ENCODE measurements around the gene CEP55.

- TF ChIP-seq EZH2 (IDR thresholded peaks at IDR 0.05; ENCODE audit: insufficient read depth, poor library complexity, severe bottlenecking) = no peak
- no peak for TF ChIP-seq EZH2phosphoT487 (IDR thresholded peaks at IDR 0.05; ENCODE audit: insufficient read depth, low read depth)
Measured at GRCh38 chr10:93456480-93456879, 39.9 kb upstream of the CEP55 start.
